MCF 10A (cell line): ENCODE measurements around the gene ZMIZ1. TPM values are rescaled to one million over a fixed set of nuclear protein-coding genes. Genes with fewer than 3 reads are reported as not detected.

ENCODE experiments used
- BruUV-seq: library from RNA; stranded (reverse); fragments of 400-500 nt; replicated peaks from 2 replicates; lab custom pipeline; 2021; lab: Mats Ljungman, UMichigan
- CTCF ChIA-PET: fragments of 300-600 bp; sonication (Branson Sonifier 250); formaldehyde crosslinking; extraction: SDS; loops from one replicate; lab custom pipeline; 2021; ENCODE audit warnings: antibody characterized with exemption, inconsistent platforms; lab: Yijun Ruan, JAX
- POLR2A ChIA-PET: fragments of 300-600, 350-650 bp; sonication (Branson Sonifier 250); formaldehyde crosslinking; extraction: SDS; loops from one replicate; lab custom pipeline; 2020; ENCODE audit warnings: antibody characterized with exemption, inconsistent platforms; lab: Yijun Ruan, JAX
- DNase-seq: peaks from one replicate; pipeline ENCODE4 v3.0.0-alpha.2; 2018; ENCODE audit not compliant: unreplicated experiment
- H3K27ac Mint-ChIP-seq: one replicate; pipeline ENCODE4 v1.8.0; 2022; ENCODE audit warnings: mild to moderate bottlenecking, low read depth, mixed read lengths; ENCODE audit not compliant: unreplicated experiment
- H3K27me3 Mint-ChIP-seq: one replicate; pipeline ENCODE4 v1.8.0; 2022; ENCODE audit warnings: mixed read lengths; ENCODE audit not compliant: insufficient read depth, unreplicated experiment
- H3K36me3 Mint-ChIP-seq: one replicate; pipeline ENCODE4 v1.8.0; 2022; ENCODE audit warnings: mild to moderate bottlenecking, moderate library complexity, mixed read lengths; ENCODE audit not compliant: insufficient read depth, unreplicated experiment
- H3K4me1 Mint-ChIP-seq: one replicate; pipeline ENCODE4 v1.8.0; 2022; ENCODE audit warnings: mixed read lengths; ENCODE audit not compliant: insufficient read depth, unreplicated experiment
- H3K4me3 Mint-ChIP-seq: one replicate; pipeline ENCODE4 v1.8.0; 2022; ENCODE audit warnings: mild to moderate bottlenecking, moderate library complexity, mixed read lengths; ENCODE audit not compliant: unreplicated experiment
- H3K9me3 Mint-ChIP-seq: one replicate; pipeline ENCODE4 v1.8.0; 2022; ENCODE audit warnings: mixed read lengths; ENCODE audit not compliant: unreplicated experiment
- CTCF ChIP-seq: fragments of 200-600 bp; IDR thresholded peaks from one replicate; pipeline ENCODE4 v1.8.0; 2022; ENCODE audit warnings: antibody characterized with exemption, mild to moderate bottlenecking; ENCODE audit not compliant: unreplicated experiment
- intact Hi-C: fragments of 100-400 bp; cut with micrococcal nuclease; formaldehyde crosslinking; loops from 2 replicates; pipeline ENCODE4 v1.14.1; 2022
- total RNA-seq: library from RNA; stranded (reverse); gene quantifications from 2 replicates; pipeline ENCODE4 v1.2.3, GENCODE V29; 2022

The ZMIZ1 gene
- total RNA-seq, 1 experiment from 2014 or later, result 15.5 TPM

- no peak for DNase-seq
- Mint-ChIP-seq H3K27ac (no peak overlapping the region), H3K36me3 (peaks cover 14% of the 10 kb centered on the region), H3K9me3 (no peaks in the 10 kb centered on the region), H3K4me1 (peaks cover 13% of the 10 kb centered on the region), H3K27me3 (no peaks in the 10 kb centered on the region), H3K4me3 (no peak overlapping the region)
- ChIA-PET POLR2A (no interaction called here), CTCF (interaction anchor here (0.6 kb wide), 1 partner anchor 28 kb away, joined by 3 read pairs; no protein-coding TSS in a partner anchor)
- no peak for TF ChIP-seq CTCF
- intact Hi-C loops, result no loop called here
- no TSS peak for BruUV-seq
Observed at GRCh38 chr10:79135790-79136189, 67.0 kb downstream of the ZMIZ1 start.

- Mint-ChIP-seq H3K27ac (no peak overlapping the region), H3K9me3 (no peaks in the 10 kb centered on the region), H3K27me3 (no peaks in the 10 kb centered on the region), H3K4me1 (peaks cover 13% of the 10 kb centered on the region), H3K4me3 (no peak overlapping the region), H3K36me3 (peaks cover 14% of the 10 kb centered on the region)
- no peak for DNase-seq
- BruUV-seq, result no TSS peak
- POLR2A ChIA-PET, result interaction anchor here (1.5 kb wide), 1 partner anchor 9 kb away, joined by 6 read pairs; no protein-coding TSS in a partner anchor
- CTCF ChIA-PET, result no interaction called here
- intact Hi-C loops, result no loop called here
- TF ChIP-seq CTCF, result no peak
Observed at GRCh38 chr10:79136236-79137005, 67.7 kb downstream of the ZMIZ1 start.

GRCh38 chr10:79137300-79137756 is 68.6 kb downstream of the ZMIZ1 start:
- Mint-ChIP-seq H3K27me3 (no peaks in the 10 kb centered on the region), H3K27ac (no peak overlapping the region), H3K9me3 (no peaks in the 10 kb centered on the region), H3K36me3 (peaks cover 14% of the 10 kb centered on the region), H3K4me1 (peaks cover 20% of the 10 kb centered on the region), H3K4me3 (no peak overlapping the region)
- CTCF ChIA-PET, result interaction anchor here (0.6 to 0.9 kb wide), 2 partner anchors 58 to 834 kb away, joined by 3 to 4 read pairs; no protein-coding TSS in a partner anchor
- TF ChIP-seq CTCF, result no peak
- BruUV-seq, result no TSS peak
- DNase-seq, result no peak
- POLR2A ChIA-PET, result interaction anchor here (1.5 kb wide), 1 partner anchor 10 kb away, joined by 6 read pairs; no protein-coding TSS in a partner anchor
- intact Hi-C loops, result no loop called here

- CTCF ChIA-PET, result interaction anchor here (0.9 kb wide), 1 partner anchor 58 kb away, joined by 3 read pairs; no protein-coding TSS in a partner anchor
Observed at GRCh38 chr10:79137826-79138225, 69.1 kb downstream of the ZMIZ1 start.

More at GRCh38 chr10:79137826-79138225, 69.1 kb downstream of the ZMIZ1 start:
- H3K9me3 Mint-ChIP-seq, result no peaks in the 10 kb centered on the region
- peaks cover 19% of the 10 kb centered on the region for H3K4me1 Mint-ChIP-seq
- intact Hi-C loops, result no loop called here
- peaks cover 18% of the 10 kb centered on the region for H3K36me3 Mint-ChIP-seq
- no peak for TF ChIP-seq CTCF
- H3K27ac Mint-ChIP-seq, result no peak overlapping the region
- no TSS peak for BruUV-seq
- POLR2A ChIA-PET, result no interaction called here
- H3K4me3 Mint-ChIP-seq, result no peak overlapping the region
- no peak for DNase-seq
- no peaks in the 10 kb centered on the region for H3K27me3 Mint-ChIP-seq
